Kidney (tissue), 14 donors: ENCODE results near the gene TNNI2. TPM values are rescaled to one million over a fixed set of nuclear protein-coding genes. Genes with fewer than 3 reads are reported as not detected.

Experiments used
- DNase-seq, 5 donors: peaks; one replicate each; pipeline ENCODE4 v3.0.0-alpha.2; 2013 to 2020
- FAIRE-seq: peaks from 2 replicates; lab custom pipeline; 2012; peaks lifted over from hg19 to GRCh38; lab: Jason Lieb, UNC
- H3K27ac ChIP-seq, 2 donors: one replicate each; pipeline ENCODE4 v1.7.0; 2013; ENCODE audit warnings: low read depth in 2 of 2, low read length in 2 of 2, inconsistent platforms in 1 of 2
- H3K27me3 ChIP-seq: one replicate; pipeline ENCODE4 v1.7.1; 2013; ENCODE audit warnings: low read length, inconsistent platforms; ENCODE audit not compliant: control insufficient read depth, insufficient read depth
- H3K36me3 ChIP-seq, 3 donors: one replicate each; pipeline versions ENCODE4 v1.7.0 to v1.7.1; 2013; ENCODE audit warnings: low read length in 3 of 3, control low read depth in 1 of 3, inconsistent platforms in 1 of 3; ENCODE audit not compliant: insufficient read depth in 3 of 3, control insufficient read depth in 2 of 3
- H3K4me1 ChIP-seq, 3 donors: one replicate each; pipeline versions ENCODE4 v1.7.0 to v1.7.1; 2013; ENCODE audit warnings: low read length in 3 of 3, inconsistent platforms in 1 of 3, low read depth in 1 of 3; ENCODE audit not compliant: control insufficient read depth in 2 of 3, insufficient read depth in 2 of 3
- H3K4me3 ChIP-seq, 3 donors: one replicate each; pipeline versions ENCODE4 v1.7.0 to v1.8.1; 2013; ENCODE audit warnings: low read length in 3 of 3, control low read depth in 1 of 3, inconsistent platforms in 1 of 3
- H3K9ac ChIP-seq, 3 donors: one replicate each; pipeline versions ENCODE4 v1.7.0 to v1.7.1; 2013; ENCODE audit warnings: low read length in 3 of 3, control low read depth in 1 of 3, inconsistent platforms in 1 of 3
- H3K9me3 ChIP-seq, 3 donors: one replicate each; pipeline versions ENCODE4 v1.7.0 to v1.7.1; 2013; ENCODE audit warnings: low read length in 3 of 3, control low read depth in 1 of 3, inconsistent platforms in 1 of 3; ENCODE audit not compliant: control insufficient read depth in 2 of 3, insufficient read depth in 1 of 3
- intact Hi-C: fragments of 100-400 bp; cut with DNase I; formaldehyde crosslinking; loops from one replicate; pipeline ENCODE4 v1.11.1; 2022
- polyA plus RNA-seq: library from polyadenylated mRNA; stranded (reverse); fragments of 350-450 nt; fragmentation: Illumina TruSeq; extraction: RNeasy Lipid Tissue Mini Kit (QIAGEN cat#74804); gene quantifications from one replicate; pipeline ENCODE4 v1.2.3, GENCODE V29; 2014; ENCODE audit warnings: low read depth, low replicate concordance; ENCODE audit not compliant: insufficient read depth
- total RNA-seq: library from RNA; stranded (reverse); fragmentation: NEBNext Ultra II Directional; extraction: Animal tissue kit (Norgen Biotek cat#: 25700); gene quantifications from one replicate; pipeline ENCODE4 v1.2.1, GENCODE V29; 2021
- TF ChIP-seq, protein P1 (sequence below): IDR thresholded peaks from 3 replicates; pipeline ENCODE4 v1.5.1; 2012; ENCODE audit warnings: mild to moderate bottlenecking, moderate library complexity, borderline replicate concordance; ENCODE audit not compliant: insufficient read depth; ENCODE audit errors: extremely low read depth
- donor health status: control.
- donor health status: control.
- donor health status: control.
- donor health status: control.
- donor health status: control.
- donor health status: DM: yes; HTN: yes; CAD: no.
- donor health status: Normal renal cell carcinoma (clear cell type).

Gene TNNI2
- total and polyA plus RNA-seq, 2 donors from 2014 or later = 1.3 TPM; not detected in 1

DNA sequence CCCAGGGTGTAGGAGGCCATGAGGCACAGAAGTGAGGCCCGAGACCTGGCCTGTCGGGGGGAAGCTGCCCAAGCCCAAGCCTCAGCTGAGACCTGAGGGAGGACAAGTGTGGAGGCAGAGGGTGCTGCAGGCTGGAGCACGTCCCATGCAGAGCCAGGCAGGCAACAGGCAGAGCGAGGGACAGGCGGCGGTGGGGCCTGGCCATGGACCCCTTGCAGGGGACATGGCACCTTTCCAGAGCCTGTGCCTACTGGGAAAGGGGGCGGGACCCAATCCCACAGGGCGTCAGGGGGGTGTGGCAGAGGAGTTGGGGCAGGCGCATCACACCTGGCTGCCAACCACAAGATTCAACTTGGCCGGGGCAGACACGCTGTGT is 4.3 kb downstream of the TNNI2 start:
- Histone ChIP-seq H3K27me3 (peaks cover 2% of the 10 kb centered on the region), H3K4me1 (peaks cover 3 to 12% (median 4%) of the 10 kb centered on the region in 3 donors), H3K9ac (no peak overlapping the region), H3K4me3 (no peak overlapping the region), H3K27ac (no peak overlapping the region), H3K36me3 (no peaks in the 10 kb centered on the region), H3K9me3 (no peaks in the 10 kb centered on the region)
- no peak for FAIRE-seq
- TF ChIP-seq, protein P1, sequence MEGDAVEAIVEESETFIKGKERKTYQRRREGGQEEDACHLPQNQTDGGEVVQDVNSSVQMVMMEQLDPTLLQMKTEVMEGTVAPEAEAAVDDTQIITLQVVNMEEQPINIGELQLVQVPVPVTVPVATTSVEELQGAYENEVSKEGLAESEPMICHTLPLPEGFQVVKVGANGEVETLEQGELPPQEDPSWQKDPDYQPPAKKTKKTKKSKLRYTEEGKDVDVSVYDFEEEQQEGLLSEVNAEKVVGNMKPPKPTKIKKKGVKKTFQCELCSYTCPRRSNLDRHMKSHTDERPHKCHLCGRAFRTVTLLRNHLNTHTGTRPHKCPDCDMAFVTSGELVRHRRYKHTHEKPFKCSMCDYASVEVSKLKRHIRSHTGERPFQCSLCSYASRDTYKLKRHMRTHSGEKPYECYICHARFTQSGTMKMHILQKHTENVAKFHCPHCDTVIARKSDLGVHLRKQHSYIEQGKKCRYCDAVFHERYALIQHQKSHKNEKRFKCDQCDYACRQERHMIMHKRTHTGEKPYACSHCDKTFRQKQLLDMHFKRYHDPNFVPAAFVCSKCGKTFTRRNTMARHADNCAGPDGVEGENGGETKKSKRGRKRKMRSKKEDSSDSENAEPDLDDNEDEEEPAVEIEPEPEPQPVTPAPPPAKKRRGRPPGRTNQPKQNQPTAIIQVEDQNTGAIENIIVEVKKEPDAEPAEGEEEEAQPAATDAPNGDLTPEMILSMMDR = no peak
- DNase-seq = peak in 1 of 5 donors; percentile 60
- intact Hi-C loops = no loop called here

DNA sequence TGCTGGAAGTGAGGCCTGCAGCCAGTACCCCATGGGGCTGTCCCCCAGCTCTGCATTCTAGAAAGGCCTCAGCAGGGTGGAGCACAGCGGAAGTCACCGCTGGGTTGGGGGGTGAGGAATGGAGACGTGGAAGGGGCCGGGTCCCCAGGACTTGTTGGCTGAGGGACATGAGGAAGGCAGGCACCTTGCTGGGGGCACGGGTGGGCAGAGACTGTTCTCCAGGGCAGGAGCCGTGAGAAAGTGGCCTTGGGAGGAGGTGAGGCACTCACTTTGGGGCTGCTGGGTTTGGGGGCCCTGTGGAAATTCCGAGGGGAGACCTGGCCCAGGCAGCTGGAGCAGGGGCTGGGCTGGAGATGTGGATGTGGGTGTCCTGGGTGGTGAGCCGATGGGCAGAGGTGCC is 5.0 kb downstream of the TNNI2 start:
- intact Hi-C loops = no loop called here
- TF ChIP-seq, protein P1 = no peak
- FAIRE-seq (no peak), DNase-seq (peak in 1 of 5 donors; percentile 74)
- Histone ChIP-seq H3K27ac (peak overlapping the region in 1 of 2 donors; percentile 48), H3K27me3 (peaks cover 2% of the 10 kb centered on the region), H3K4me3 (no peak overlapping the region), H3K9me3 (no peaks in the 10 kb centered on the region), H3K36me3 (no peaks in the 10 kb centered on the region), H3K4me1 (peaks cover 3 to 12% (median 4%) of the 10 kb centered on the region in 3 donors), H3K9ac (no peak overlapping the region)

DNA sequence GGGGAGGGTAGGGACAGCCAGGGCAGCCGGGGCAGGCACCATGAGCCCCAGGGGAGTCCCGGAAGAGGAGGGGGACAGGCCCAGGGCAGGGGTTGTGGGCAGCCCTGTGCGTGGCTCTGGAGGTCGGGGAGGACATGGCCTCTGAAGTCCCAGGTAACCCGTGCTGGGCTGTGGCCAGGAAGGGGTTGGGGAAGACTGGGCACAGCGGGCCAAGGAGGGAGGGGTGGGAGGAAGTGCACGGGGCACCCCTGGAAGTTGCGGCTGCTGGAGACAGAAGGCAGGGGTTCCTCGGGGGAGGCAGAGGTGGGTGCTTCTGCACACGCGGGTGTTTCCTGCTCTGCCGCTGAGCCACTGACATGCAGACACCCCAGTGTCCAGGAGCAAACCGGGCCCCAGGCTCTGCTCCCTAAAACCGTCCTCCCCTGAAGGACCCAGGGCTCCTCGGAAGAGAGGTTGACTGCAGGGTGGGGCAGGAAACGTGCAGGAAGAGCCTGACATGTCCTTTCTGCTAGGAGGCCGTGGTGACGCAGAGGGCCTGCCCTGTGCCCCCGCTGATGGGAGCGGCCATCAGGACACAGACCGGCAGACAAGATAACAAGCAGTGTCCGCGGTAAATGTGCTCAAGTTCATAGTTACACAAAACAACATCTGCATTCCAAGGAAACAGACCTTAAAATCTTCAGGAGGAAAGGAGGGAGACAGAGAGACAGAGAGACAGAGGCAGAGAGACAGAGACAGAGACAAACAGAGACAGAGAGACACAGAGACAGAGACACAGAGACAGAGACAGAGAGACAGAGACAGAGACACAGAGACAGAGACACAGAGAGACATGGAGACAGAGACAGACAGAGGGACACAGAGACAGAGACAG is 5.7 kb downstream of the TNNI2 start:
- DNase-seq (peak in 4 of 5 donors; percentile 59 to 85 (median 74)), FAIRE-seq (no peak)
- TF ChIP-seq, protein P1 = no peak

More for the DNA sequence above, 5.7 kb downstream of the TNNI2 start:
- no peak overlapping the region for H3K9ac ChIP-seq
- peaks cover 3 to 12% (median 4%) of the 10 kb centered on the region in 3 donors for H3K4me1 ChIP-seq
- H3K4me3 ChIP-seq = no peak overlapping the region
- no peaks in the 10 kb centered on the region for H3K36me3 ChIP-seq
- peak overlapping the region in 1 of 2 donors; percentile 54 for H3K27ac ChIP-seq
- intact Hi-C loops = no loop called here
- no peaks in the 10 kb centered on the region for H3K9me3 ChIP-seq
- peaks cover 2% of the 10 kb centered on the region for H3K27me3 ChIP-seq
